ENCODE results near the gene MAD2L1. TPM values are rescaled to one million over a fixed set of nuclear protein-coding genes. Genes with fewer than 3 reads are reported as not detected.

MAD2L1 gene
- total and polyA plus RNA-seq, 2 of the 13 experiments (the other 11 are each of a cell fraction or from before 2014, with no cell fraction given) = 40.6 to 109 TPM

DNA sequence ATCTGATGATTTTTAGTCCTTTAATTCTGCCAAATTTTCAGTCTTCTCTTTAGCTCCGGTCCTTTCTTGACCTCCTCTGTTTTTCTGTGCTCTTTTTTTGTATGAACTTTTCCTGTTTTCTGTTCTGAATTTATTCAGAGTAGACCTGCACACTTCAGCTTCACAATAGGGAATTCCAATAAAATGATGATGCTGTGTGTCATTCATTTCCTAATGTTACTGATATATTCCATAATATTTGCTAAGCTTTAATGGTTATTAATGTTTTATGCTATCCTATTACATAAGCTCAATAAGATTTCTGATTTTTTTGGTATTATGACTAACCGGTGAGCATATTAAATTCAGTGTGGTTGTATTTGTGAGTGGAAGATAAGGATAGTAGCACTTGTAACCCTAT lies 13.9 kb upstream of the MAD2L1 start:
- BruUV-seq (replicated peaks) = no TSS peak
- WGBS (ENCODE audit: low lambda C conversion rate) = 24% methylated on average over 2 of the region's 2 CpGs
- ChIA-PET POLR2A (no interaction called here), CTCF (ENCODE audit: low intra/inter-chr PET ratio, low total read pairs) (no interaction called here)
- FAIRE-seq (no peak), ATAC-seq (no peak), DNase-seq (ENCODE audit: low spot score) (no peak)
- Histone ChIP-seq H3K36me3 (replicated peaks in 1 of 2; ENCODE audit: control insufficient read depth in 1 of 2, insufficient read depth in 2 of 2, low read length in 2 of 2) (no peaks in the 10 kb centered on the region), H3K27ac (ENCODE audit: extremely low read length, insufficient read depth, low read length) (no peak overlapping the region), H3K79me2 (ENCODE audit: insufficient read depth, low read length) (no peaks in the 10 kb centered on the region), H3K4me1 (ENCODE audit: insufficient read depth, low read length) (no peaks in the 10 kb centered on the region), H3K4me2 (ENCODE audit: low read depth, low read length) (no peak overlapping the region), H3K27me3 (ENCODE audit: control insufficient read depth in 1 of 2, insufficient read depth in 2 of 2, low read length in 2 of 2) (no peaks in the 10 kb centered on the region), H3K9me3 (ENCODE audit: low read length) (no peaks in the 10 kb centered on the region), H3K4me3 (replicated peaks in 1 of 3; ENCODE audit: insufficient read depth in 1 of 3, low read depth in 2 of 3, low read length in 3 of 3) (no peak overlapping the region), H2AFZ (ENCODE audit: low read length) (no peak overlapping the region), H3K9ac (ENCODE audit: insufficient read depth, low read depth, low read length) (no peak overlapping the region), H4K20me1 (ENCODE audit: insufficient read depth, low read length) (no peaks in the 10 kb centered on the region)
- in situ Hi-C loops (cut with HindIII; ENCODE audit: extremely low pct_ligation_motif_present, low pct_unique_long_range_greater_than_20kb) = no loop called here
- intact Hi-C loops (cut with micrococcal nuclease; ENCODE audit: unreplicated experiment) = no loop called here
- no peak for TF ChIP-seq SRY (CRISPR knock-in tag; IDR thresholded peaks at IDR 0.05)
- TF ChIP-seq, protein P1, sequence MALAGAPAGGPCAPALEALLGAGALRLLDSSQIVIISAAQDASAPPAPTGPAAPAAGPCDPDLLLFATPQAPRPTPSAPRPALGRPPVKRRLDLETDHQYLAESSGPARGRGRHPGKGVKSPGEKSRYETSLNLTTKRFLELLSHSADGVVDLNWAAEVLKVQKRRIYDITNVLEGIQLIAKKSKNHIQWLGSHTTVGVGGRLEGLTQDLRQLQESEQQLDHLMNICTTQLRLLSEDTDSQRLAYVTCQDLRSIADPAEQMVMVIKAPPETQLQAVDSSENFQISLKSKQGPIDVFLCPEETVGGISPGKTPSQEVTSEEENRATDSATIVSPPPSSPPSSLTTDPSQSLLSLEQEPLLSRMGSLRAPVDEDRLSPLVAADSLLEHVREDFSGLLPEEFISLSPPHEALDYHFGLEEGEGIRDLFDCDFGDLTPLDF (CRISPR knock-in tag; IDR thresholded peaks at IDR 0.05) = no peak
- TF ChIP-seq PCBP2 (optimal IDR thresholded peaks at IDR 0.05; ENCODE audit: low read depth, low read length, poor library complexity, severe bottlenecking) = no peak
- no peak for TF ChIP-seq CREB1 (IDR thresholded peaks at IDR 0.05)
- TF ChIP-seq CREB1 (CRISPR knock-in tag; IDR thresholded peaks at IDR 0.05) = no peak
- TF ChIP-seq RAD51 (IDR thresholded peaks at IDR 0.05; ENCODE audit: borderline replicate concordance) = no peak
- no peak for TF ChIP-seq SIX1 (CRISPR knock-in tag; IDR thresholded peaks at IDR 0.05; ENCODE audit: borderline replicate concordance)
- TF ChIP-seq, protein P2, sequence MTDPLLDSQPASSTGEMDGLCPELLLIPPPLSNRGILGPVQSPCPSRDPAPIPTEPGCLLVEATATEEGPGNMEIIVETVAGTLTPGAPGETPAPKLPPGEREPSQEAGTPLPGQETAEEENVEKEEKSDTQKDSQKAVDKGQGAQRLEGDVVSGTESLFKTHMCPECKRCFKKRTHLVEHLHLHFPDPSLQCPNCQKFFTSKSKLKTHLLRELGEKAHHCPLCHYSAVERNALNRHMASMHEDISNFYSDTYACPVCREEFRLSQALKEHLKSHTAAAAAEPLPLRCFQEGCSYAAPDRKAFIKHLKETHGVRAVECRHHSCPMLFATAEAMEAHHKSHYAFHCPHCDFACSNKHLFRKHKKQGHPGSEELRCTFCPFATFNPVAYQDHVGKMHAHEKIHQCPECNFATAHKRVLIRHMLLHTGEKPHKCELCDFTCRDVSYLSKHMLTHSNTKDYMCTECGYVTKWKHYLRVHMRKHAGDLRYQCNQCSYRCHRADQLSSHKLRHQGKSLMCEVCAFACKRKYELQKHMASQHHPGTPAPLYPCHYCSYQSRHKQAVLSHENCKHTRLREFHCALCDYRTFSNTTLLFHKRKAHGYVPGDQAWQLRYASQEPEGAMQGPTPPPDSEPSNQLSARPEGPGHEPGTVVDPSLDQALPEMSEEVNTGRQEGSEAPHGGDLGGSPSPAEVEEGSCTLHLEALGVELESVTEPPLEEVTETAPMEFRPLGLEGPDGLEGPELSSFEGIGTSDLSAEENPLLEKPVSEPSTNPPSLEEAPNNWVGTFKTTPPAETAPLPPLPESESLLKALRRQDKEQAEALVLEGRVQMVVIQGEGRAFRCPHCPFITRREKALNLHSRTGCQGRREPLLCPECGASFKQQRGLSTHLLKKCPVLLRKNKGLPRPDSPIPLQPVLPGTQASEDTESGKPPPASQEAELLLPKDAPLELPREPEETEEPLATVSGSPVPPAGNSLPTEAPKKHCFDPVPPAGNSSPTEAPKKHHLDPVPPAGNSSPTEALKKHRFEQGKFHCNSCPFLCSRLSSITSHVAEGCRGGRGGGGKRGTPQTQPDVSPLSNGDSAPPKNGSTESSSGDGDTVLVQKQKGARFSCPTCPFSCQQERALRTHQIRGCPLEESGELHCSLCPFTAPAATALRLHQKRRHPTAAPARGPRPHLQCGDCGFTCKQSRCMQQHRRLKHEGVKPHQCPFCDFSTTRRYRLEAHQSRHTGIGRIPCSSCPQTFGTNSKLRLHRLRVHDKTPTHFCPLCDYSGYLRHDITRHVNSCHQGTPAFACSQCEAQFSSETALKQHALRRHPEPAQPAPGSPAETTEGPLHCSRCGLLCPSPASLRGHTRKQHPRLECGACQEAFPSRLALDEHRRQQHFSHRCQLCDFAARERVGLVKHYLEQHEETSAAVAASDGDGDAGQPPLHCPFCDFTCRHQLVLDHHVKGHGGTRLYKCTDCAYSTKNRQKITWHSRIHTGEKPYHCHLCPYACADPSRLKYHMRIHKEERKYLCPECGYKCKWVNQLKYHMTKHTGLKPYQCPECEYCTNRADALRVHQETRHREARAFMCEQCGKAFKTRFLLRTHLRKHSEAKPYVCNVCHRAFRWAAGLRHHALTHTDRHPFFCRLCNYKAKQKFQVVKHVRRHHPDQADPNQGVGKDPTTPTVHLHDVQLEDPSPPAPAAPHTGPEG (CRISPR knock-in tag; IDR thresholded peaks at IDR 0.05) = no peak
- TF ChIP-seq RFX1 (IDR thresholded peaks at IDR 0.05) = no peak
- TF ChIP-seq, protein P3, sequence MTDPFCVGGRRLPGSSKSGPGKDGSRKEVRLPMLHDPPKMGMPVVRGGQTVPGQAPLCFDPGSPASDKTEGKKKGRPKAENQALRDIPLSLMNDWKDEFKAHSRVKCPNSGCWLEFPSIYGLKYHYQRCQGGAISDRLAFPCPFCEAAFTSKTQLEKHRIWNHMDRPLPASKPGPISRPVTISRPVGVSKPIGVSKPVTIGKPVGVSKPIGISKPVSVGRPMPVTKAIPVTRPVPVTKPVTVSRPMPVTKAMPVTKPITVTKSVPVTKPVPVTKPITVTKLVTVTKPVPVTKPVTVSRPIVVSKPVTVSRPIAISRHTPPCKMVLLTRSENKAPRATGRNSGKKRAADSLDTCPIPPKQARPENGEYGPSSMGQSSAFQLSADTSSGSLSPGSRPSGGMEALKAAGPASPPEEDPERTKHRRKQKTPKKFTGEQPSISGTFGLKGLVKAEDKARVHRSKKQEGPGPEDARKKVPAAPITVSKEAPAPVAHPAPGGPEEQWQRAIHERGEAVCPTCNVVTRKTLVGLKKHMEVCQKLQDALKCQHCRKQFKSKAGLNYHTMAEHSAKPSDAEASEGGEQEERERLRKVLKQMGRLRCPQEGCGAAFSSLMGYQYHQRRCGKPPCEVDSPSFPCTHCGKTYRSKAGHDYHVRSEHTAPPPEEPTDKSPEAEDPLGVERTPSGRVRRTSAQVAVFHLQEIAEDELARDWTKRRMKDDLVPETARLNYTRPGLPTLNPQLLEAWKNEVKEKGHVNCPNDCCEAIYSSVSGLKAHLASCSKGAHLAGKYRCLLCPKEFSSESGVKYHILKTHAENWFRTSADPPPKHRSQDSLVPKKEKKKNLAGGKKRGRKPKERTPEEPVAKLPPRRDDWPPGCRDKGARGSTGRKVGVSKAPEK (CRISPR knock-in tag; IDR thresholded peaks at IDR 0.05; ENCODE audit: borderline replicate concordance) = no peak
- TF ChIP-seq, protein P4, sequence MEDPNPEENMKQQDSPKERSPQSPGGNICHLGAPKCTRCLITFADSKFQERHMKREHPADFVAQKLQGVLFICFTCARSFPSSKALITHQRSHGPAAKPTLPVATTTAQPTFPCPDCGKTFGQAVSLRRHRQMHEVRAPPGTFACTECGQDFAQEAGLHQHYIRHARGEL (CRISPR knock-in tag; IDR thresholded peaks at IDR 0.05) = no peak
- TF ChIP-seq MED8 (CRISPR knock-in tag; IDR thresholded peaks at IDR 0.05; ENCODE audit: insufficient replicate concordance) = no peak
- no peak for TF ChIP-seq ZEB1 (IDR thresholded peaks at IDR 0.05; ENCODE audit: insufficient replicate concordance, low read depth)
- TF ChIP-seq, protein P5, sequence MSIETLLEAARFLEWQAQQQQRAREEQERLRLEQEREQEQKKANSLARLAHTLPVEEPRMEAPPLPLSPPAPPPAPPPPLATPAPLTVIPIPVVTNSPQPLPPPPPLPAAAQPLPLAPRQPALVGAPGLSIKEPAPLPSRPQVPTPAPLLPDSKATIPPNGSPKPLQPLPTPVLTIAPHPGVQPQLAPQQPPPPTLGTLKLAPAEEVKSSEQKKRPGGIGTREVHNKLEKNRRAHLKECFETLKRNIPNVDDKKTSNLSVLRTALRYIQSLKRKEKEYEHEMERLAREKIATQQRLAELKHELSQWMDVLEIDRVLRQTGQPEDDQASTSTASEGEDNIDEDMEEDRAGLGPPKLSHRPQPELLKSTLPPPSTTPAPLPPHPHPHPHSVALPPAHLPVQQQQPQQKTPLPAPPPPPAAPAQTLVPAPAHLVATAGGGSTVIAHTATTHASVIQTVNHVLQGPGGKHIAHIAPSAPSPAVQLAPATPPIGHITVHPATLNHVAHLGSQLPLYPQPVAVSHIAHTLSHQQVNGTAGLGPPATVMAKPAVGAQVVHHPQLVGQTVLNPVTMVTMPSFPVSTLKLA (IDR thresholded peaks at IDR 0.05) = no peak
